HFFc6 (cell line): ENCODE measurements around the gene IMMP2L. TPM values are rescaled to one million over a fixed set of nuclear protein-coding genes. Genes with fewer than 3 reads are reported as not detected.

Experiments
- DNase-seq: peaks from one replicate; pipeline ENCODE4 v3.0.0-alpha.2; 2018
- H3K27ac Mint-ChIP-seq: 2 replicates; pipeline ENCODE4 v1.8.0; 2020; ENCODE audit warnings: mild to moderate bottlenecking, mixed read lengths
- H3K27me3 Mint-ChIP-seq: 2 replicates; pipeline ENCODE4 v1.8.0; 2021; ENCODE audit warnings: mild to moderate bottlenecking, moderate library complexity, mixed read lengths; ENCODE audit not compliant: insufficient read depth
- H3K36me3 Mint-ChIP-seq: 2 replicates; pipeline ENCODE4 v1.8.0; 2021; ENCODE audit warnings: low read depth, mixed read lengths
- H3K4me1 Mint-ChIP-seq: 2 replicates; pipeline ENCODE4 v1.8.0; 2020; ENCODE audit warnings: low read depth, mixed read lengths
- H3K4me3 Mint-ChIP-seq: 2 replicates; pipeline ENCODE4 v1.8.0; 2020; ENCODE audit warnings: mild to moderate bottlenecking, moderate library complexity, mixed read lengths
- H3K9me3 Mint-ChIP-seq: 2 replicates; pipeline ENCODE4 v1.8.0; 2020; ENCODE audit warnings: mild to moderate bottlenecking, mixed read lengths
- CTCF ChIP-seq: fragments of 200-600 bp; sonication (generic); IDR thresholded peaks from 2 replicates; pipeline ENCODE4 v1.5.0; 2021; ENCODE audit warnings: antibody characterized with exemption, mild to moderate bottlenecking
- total RNA-seq, 6 experiments: library from RNA; stranded (reverse); fragmentation: NEBNext Ultra II Directional; extraction: Animal tissue kit (Norgen Biotek cat#: 25700); gene quantifications; 2 replicates in 1 of 6; 3 replicates in 5 of 6; pipeline ENCODE4 v1.2.3, GENCODE V29; 2021

Gene IMMP2L
- total RNA-seq, 6 experiments from 2014 or later, result 7.2 to 13.6 (median 10.1) TPM

- Mint-ChIP-seq H3K27me3 (no peaks in the 10 kb centered on the region), H3K36me3 (peaks cover 6% of the 10 kb centered on the region), H3K4me3 (peak overlapping the region; percentile 58), H3K27ac (no peak overlapping the region; the same call in 1 of the 2 replicates), H3K4me1 (peaks cover 18% of the 10 kb centered on the region), H3K9me3 (no peaks in the 10 kb centered on the region)
- DNase-seq, result no peak
- TF ChIP-seq CTCF, result no peak
Measured at GRCh38 chr7:111238886-111239285, 323.4 kb downstream of the IMMP2L start.

- no peak overlapping the region for H3K27ac Mint-ChIP-seq
- DNase-seq, result no peak
- no peak for TF ChIP-seq CTCF
- peaks cover 6% of the 10 kb centered on the region for H3K36me3 Mint-ChIP-seq
- H3K9me3 Mint-ChIP-seq, result no peaks in the 10 kb centered on the region
- peaks cover 38% of the 10 kb centered on the region for H3K4me1 Mint-ChIP-seq
- no peak overlapping the region for H3K4me3 Mint-ChIP-seq
- no peaks in the 10 kb centered on the region for H3K27me3 Mint-ChIP-seq
Measured at GRCh38 chr7:111235709-111236108, 326.6 kb downstream of the IMMP2L start.

GRCh38 chr7:111232249-111233084 is 329.8 kb downstream of the IMMP2L start:
- peak overlapping the region; percentile 32 for H3K4me3 Mint-ChIP-seq
- no peaks in the 10 kb centered on the region for H3K9me3 Mint-ChIP-seq
- peak; percentile 36 for DNase-seq
- H3K27ac Mint-ChIP-seq, result peak overlapping the region; percentile 53
- peaks cover 34% of the 10 kb centered on the region for H3K4me1 Mint-ChIP-seq
- H3K36me3 Mint-ChIP-seq, result peaks cover 6% of the 10 kb centered on the region
- TF ChIP-seq CTCF, result no peak
- H3K27me3 Mint-ChIP-seq, result peaks cover 2% of the 10 kb centered on the region; the same call in 1 of the 2 replicates

- Mint-ChIP-seq H3K36me3 (no peaks in the 10 kb centered on the region), H3K27me3 (peaks cover 2% of the 10 kb centered on the region; the same call in 1 of the 2 replicates), H3K4me1 (peaks cover 34% of the 10 kb centered on the region), H3K4me3 (no peak overlapping the region), H3K27ac (peak overlapping the region; percentile 49), H3K9me3 (no peaks in the 10 kb centered on the region)
- peak; percentile 59 for DNase-seq
- TF ChIP-seq CTCF, result no peak
Measured at GRCh38 chr7:111229916-111230315, 332.4 kb downstream of the IMMP2L start.

GRCh38 chr7:111229181-111229740 is 333.0 kb downstream of the IMMP2L start:
- DNase-seq, result no peak
- Mint-ChIP-seq H3K36me3 (no peaks in the 10 kb centered on the region), H3K4me1 (peaks cover 34% of the 10 kb centered on the region), H3K27me3 (peaks cover 2% of the 10 kb centered on the region; the same call in 1 of the 2 replicates), H3K4me3 (no peak overlapping the region), H3K9me3 (no peaks in the 10 kb centered on the region), H3K27ac (peak overlapping the region; percentile 49)
- TF ChIP-seq CTCF, result no peak
